ENCODE results near the gene PLCG2. TPM values are rescaled to one million over a fixed set of nuclear protein-coding genes. Genes with fewer than 3 reads are reported as not detected.

The PLCG2 gene
- total RNA-seq, 1 donor from 2014 or later, result 5.7 TPM

DNA sequence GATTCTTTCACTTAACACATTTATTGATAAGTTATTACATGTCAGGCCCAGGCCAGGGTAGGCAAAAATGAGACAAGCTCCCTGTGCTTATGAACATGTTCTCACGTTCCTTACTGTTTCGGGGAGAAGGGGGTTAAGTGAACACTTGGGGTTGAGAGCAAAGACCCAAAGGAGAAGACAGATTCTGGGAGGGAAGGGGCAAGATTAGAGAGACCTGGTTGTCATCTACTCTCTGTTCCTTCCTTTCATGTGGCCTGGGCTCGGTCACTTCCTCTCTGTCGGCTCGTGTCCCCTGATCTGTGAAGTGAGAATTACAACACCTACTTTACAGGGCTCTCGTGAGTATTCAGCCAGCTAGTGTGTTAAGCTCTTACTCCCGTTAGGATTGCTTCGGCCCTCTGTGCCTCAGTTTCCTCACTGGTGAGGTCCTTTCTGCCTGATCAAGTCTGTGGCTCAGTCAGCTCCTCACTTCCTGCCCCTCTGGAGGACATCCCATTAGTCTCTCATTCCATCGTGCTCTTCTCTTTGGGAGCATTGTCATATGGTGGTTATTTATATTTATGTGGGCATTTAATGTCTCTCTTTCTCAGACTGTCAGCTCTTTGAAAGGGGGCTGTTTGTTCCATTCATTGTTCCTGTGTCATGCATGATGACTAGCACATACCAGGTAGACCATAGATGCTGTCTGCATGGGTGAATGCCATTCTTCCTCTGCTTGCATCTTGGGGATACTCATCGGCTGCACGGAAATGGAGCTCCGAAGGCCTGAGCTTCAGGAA is 38.9 kb downstream of the PLCG2 start:
- H3K36me3 Mint-ChIP-seq, result no peaks in the 10 kb centered on the region
- H3K4me3 Mint-ChIP-seq, result no peak overlapping the region
- H3K27ac Mint-ChIP-seq, result no peak overlapping the region
- peaks cover 11% of the 10 kb centered on the region for H3K4me1 Mint-ChIP-seq
- H3K9me3 Mint-ChIP-seq, result peaks cover 4% of the 10 kb centered on the region
- H3K27me3 Mint-ChIP-seq (ENCODE audit: low read depth), result no peaks in the 10 kb centered on the region
- DNase-seq (ENCODE audit: low spot score in 2 of 2, unreplicated experiment in 2 of 2), result no peak
- TF ChIP-seq, protein P1, sequence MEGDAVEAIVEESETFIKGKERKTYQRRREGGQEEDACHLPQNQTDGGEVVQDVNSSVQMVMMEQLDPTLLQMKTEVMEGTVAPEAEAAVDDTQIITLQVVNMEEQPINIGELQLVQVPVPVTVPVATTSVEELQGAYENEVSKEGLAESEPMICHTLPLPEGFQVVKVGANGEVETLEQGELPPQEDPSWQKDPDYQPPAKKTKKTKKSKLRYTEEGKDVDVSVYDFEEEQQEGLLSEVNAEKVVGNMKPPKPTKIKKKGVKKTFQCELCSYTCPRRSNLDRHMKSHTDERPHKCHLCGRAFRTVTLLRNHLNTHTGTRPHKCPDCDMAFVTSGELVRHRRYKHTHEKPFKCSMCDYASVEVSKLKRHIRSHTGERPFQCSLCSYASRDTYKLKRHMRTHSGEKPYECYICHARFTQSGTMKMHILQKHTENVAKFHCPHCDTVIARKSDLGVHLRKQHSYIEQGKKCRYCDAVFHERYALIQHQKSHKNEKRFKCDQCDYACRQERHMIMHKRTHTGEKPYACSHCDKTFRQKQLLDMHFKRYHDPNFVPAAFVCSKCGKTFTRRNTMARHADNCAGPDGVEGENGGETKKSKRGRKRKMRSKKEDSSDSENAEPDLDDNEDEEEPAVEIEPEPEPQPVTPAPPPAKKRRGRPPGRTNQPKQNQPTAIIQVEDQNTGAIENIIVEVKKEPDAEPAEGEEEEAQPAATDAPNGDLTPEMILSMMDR (IDR thresholded peaks at IDR 0.05; ENCODE audit: unreplicated experiment), result no peak

DNA sequence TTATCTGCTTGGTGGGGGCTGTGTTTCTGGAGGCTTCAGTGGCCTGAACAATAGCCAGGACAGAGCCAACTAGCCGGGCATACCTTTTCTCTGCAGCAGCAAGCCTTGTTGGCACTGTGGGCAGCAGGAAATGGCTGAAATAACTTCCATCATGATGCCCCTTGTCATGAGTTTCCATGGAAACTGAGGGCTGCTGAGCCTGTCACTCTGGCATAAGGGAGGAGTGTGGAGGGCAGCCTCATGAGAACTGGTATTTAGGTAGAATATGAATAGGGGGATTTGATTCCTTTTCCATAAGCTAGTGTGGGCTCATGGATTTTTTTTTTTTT is 39.4 kb downstream of the PLCG2 start:
- DNase-seq (ENCODE audit: low spot score in 2 of 2, unreplicated experiment in 2 of 2), result no peak
- Mint-ChIP-seq H3K9me3 (no peaks in the 10 kb centered on the region), H3K27me3 (ENCODE audit: low read depth) (no peaks in the 10 kb centered on the region), H3K4me1 (peaks cover 16% of the 10 kb centered on the region), H3K36me3 (no peaks in the 10 kb centered on the region), H3K4me3 (no peak overlapping the region), H3K27ac (no peak overlapping the region)
- TF ChIP-seq, protein P1 (IDR thresholded peaks at IDR 0.05; ENCODE audit: unreplicated experiment), result no peak

GRCh38 chr16:81818905-81819304 is 39.8 kb downstream of the PLCG2 start:
- no peak overlapping the region for H3K4me3 Mint-ChIP-seq
- peaks cover 16% of the 10 kb centered on the region for H3K4me1 Mint-ChIP-seq
- TF ChIP-seq, protein P1 (IDR thresholded peaks at IDR 0.05; ENCODE audit: unreplicated experiment), result no peak
- H3K27me3 Mint-ChIP-seq (ENCODE audit: low read depth), result no peaks in the 10 kb centered on the region
- H3K27ac Mint-ChIP-seq, result no peak overlapping the region
- no peak for DNase-seq (ENCODE audit: low spot score in 2 of 2, unreplicated experiment in 2 of 2)
- no peaks in the 10 kb centered on the region for H3K36me3 Mint-ChIP-seq
- H3K9me3 Mint-ChIP-seq, result no peaks in the 10 kb centered on the region

DNA sequence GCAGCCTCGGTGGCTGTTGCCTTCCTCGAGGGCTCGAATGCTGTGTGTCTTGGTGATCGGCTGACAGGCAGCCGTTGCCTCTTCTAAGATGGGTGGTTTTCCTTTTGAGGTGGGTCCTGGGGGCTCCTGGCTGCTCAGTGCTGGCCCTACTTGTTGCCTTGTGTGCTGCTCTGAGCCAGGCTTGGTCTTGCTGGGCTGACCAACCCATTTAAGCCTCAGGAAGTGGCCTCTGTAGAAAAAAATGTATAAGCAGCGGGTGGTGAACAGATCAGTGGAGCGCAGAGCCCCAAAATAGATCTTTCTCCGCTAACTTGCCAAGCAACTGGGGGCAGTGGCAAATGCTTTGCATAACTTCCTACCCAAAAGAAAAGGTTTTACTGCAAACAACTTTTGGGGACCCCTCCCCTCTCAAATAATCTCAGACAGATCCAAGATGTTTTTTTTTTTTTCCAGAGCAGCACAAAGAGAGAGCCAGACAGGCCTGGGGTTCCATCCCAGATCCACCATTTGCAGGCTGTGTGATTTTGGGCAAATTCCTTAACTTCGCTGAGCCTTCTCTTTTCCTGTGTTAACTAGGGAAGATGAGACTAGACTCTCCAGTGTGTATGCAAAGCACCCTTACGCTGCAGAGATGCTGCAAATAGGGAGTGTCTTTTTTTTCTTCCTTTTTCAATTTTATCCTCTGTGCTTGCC is 42.5 kb downstream of the PLCG2 start:
- TF ChIP-seq, protein P1 (IDR thresholded peaks at IDR 0.05; ENCODE audit: unreplicated experiment), result no peak
- DNase-seq (ENCODE audit: low spot score in 2 of 2, unreplicated experiment in 2 of 2), result no peak
- no peaks in the 10 kb centered on the region for H3K9me3 Mint-ChIP-seq
- H3K4me1 Mint-ChIP-seq, result peaks cover 13% of the 10 kb centered on the region
- no peaks in the 10 kb centered on the region for H3K36me3 Mint-ChIP-seq
- no peak overlapping the region for H3K27ac Mint-ChIP-seq
- no peaks in the 10 kb centered on the region for H3K27me3 Mint-ChIP-seq (ENCODE audit: low read depth)
- no peak overlapping the region for H3K4me3 Mint-ChIP-seq

GRCh38 chr16:81823111-81823510 is 44.0 kb downstream of the PLCG2 start:
- Mint-ChIP-seq H3K4me3 (no peak overlapping the region), H3K4me1 (peaks cover 15% of the 10 kb centered on the region), H3K27me3 (ENCODE audit: low read depth) (no peaks in the 10 kb centered on the region), H3K9me3 (no peaks in the 10 kb centered on the region), H3K27ac (peak overlapping the region; percentile 83), H3K36me3 (no peaks in the 10 kb centered on the region)
- DNase-seq (ENCODE audit: low spot score in 2 of 2, unreplicated experiment in 2 of 2), result no peak
- TF ChIP-seq, protein P1 (IDR thresholded peaks at IDR 0.05; ENCODE audit: unreplicated experiment), result no peak

Data from mesothelial cell of epicardium (in vitro differentiated cells).